Dendritic cell treated with granulocyte-macrophage colony-stimulating factor and Interleukin-4, amounts not matched to agents 40 ng/mL and 50 ng/mL, for 4 days (primary cell): Measurements from ENCODE around the gene DEPDC5.
A peak's percentile ranks its signal among the peaks of the same experiment; 100 is the strongest.
"Not testable (repeated sequence)": the region's sequence is repeated elsewhere in the genome, so short reads cannot be mapped to it uniquely, and the experiment has no call there.

Experiments used
- H3K27ac Mint-ChIP-seq: one replicate; pipeline ENCODE4 v1.8.0; 2022; ENCODE audit warnings: mild to moderate bottlenecking, mixed read lengths
- H3K27me3 Mint-ChIP-seq: one replicate; pipeline ENCODE4 v1.8.0; 2022; ENCODE audit warnings: mild to moderate bottlenecking, mixed read lengths
- H3K36me3 Mint-ChIP-seq: one replicate; pipeline ENCODE4 v1.8.0; 2022; ENCODE audit warnings: low read depth, mixed read lengths
- H3K4me1 Mint-ChIP-seq: one replicate; pipeline ENCODE4 v1.8.0; 2022; ENCODE audit warnings: low read depth, mixed read lengths
- H3K4me3 Mint-ChIP-seq: one replicate; pipeline ENCODE4 v1.8.0; 2022; ENCODE audit warnings: mild to moderate bottlenecking, moderate library complexity, mixed read lengths
- H3K9me3 Mint-ChIP-seq: one replicate; pipeline ENCODE4 v1.8.0; 2022; ENCODE audit warnings: mixed read lengths
- intact Hi-C: fragments of 100-400 bp; cut with micrococcal nuclease; formaldehyde crosslinking; loops from one replicate; pipeline ENCODE4 v1.15.0; 2022

Gene DEPDC5

DNA sequence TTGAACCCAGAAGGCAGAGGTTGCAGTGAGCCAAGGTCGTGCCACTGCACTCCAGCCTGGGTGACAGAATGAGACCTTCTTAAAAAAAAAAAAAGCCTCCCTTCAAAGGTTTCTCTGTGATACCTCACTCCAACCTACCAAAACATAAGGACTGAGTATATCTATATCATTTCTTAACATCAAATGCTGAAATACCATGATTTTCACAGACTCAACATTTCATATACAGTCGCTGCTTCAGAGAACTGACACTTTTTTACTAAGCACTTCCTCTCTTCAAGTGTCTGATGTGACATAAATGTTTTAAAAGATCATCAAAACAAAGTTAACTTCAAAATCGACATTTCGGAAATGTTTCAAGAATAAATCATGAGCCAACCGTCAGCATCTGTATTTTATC is 15.9 kb upstream of the DEPDC5 start:
- H3K27me3 Mint-ChIP-seq = no peaks in the 10 kb centered on the region
- peaks cover 37% of the 10 kb centered on the region for H3K4me1 Mint-ChIP-seq
- H3K27ac Mint-ChIP-seq = no peak overlapping the region
- H3K4me3 Mint-ChIP-seq = no peak overlapping the region
- H3K9me3 Mint-ChIP-seq = no peaks in the 10 kb centered on the region
- intact Hi-C loops = no loop called here
- peaks cover 98% of the 10 kb centered on the region for H3K36me3 Mint-ChIP-seq

- intact Hi-C loops = no loop called here
- H3K9me3 Mint-ChIP-seq = no peaks in the 10 kb centered on the region
- H3K4me3 Mint-ChIP-seq = no peak overlapping the region
- H3K4me1 Mint-ChIP-seq = peaks cover 39% of the 10 kb centered on the region
- peaks cover 97% of the 10 kb centered on the region for H3K36me3 Mint-ChIP-seq
- no peak overlapping the region for H3K27ac Mint-ChIP-seq
- H3K27me3 Mint-ChIP-seq = no peaks in the 10 kb centered on the region
Measured at GRCh38 chr22:31738566-31738965, 15.3 kb upstream of the DEPDC5 start.

DNA sequence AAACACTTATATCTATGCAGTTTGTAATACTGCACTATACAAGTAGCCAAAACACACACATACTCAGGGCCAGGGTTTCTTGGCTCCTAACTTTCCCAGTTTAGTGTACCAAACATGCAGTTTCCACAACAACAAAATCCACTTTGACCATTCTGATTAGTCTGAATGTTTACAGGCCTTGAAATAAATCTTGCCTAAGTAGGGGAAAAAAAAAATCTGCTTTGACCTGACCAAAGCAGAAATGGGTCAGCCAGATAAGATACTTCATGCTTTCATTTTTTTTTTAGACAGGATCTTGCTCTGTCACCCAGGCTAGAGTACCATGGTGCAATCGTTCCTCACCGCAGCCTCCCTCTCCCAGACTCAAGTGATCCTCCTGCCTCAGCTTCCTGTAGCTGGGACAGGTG is 14.0 kb upstream of the DEPDC5 start:
- peaks cover 96% of the 10 kb centered on the region for H3K36me3 Mint-ChIP-seq
- H3K4me1 Mint-ChIP-seq = peaks cover 45% of the 10 kb centered on the region
- intact Hi-C loops = no loop called here
- no peak overlapping the region for H3K27ac Mint-ChIP-seq
- no peak overlapping the region for H3K4me3 Mint-ChIP-seq
- H3K9me3 Mint-ChIP-seq = no peaks in the 10 kb centered on the region
- no peaks in the 10 kb centered on the region for H3K27me3 Mint-ChIP-seq

DNA sequence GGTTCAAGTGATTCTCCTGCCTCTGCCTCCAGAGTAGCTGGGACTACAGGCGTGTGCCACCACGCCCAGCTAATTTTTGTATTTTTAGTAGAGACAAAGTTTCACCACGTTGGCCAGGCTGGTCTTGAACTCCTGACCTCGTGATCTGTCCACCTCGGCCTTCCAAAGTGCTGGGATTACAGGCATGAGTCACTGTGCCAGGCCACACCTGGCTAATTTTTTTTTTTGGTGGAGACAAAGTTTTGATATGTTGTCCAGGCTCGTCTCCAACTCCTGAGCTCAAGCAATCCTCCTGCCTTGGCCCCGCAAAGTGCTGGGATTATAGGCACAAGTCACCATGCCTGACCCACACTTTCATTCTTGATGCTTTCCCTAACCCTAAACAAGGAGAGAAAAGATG is 13.5 kb upstream of the DEPDC5 start:
- H3K27ac Mint-ChIP-seq, H3K9me3 Mint-ChIP-seq, H3K27me3 Mint-ChIP-seq, intact Hi-C loops, H3K4me3 Mint-ChIP-seq: not testable (repeated sequence)
- H3K4me1 Mint-ChIP-seq = peaks cover 48% of the 10 kb centered on the region
- H3K36me3 Mint-ChIP-seq = peaks cover 92% of the 10 kb centered on the region

GRCh38 chr22:31742115-31742514 is 11.7 kb upstream of the DEPDC5 start:
- Mint-ChIP-seq H3K4me3 (no peak overlapping the region), H3K27me3 (no peaks in the 10 kb centered on the region), H3K9me3 (no peaks in the 10 kb centered on the region), H3K27ac (peak overlapping the region; percentile 60), H3K36me3 (peaks cover 86% of the 10 kb centered on the region), H3K4me1 (peaks cover 51% of the 10 kb centered on the region)
- intact Hi-C loops = no loop called here

DNA sequence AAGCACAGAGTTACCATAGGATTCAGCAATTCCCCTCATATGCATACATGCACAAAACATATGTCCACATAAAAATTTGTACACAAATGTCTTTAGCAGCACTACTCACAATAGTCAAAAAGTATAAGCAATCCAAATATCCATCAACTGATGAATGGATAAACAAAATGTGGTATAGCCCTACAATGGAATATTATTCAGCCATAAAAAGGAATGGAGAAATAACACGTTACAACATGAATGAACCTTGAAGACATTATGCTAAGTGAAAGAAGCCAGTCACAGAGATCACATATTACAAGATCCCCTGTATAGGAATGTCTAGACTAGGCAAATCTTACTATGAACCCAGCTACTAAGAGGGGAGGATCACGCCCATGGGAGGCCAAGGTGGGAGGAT is 11.1 kb upstream of the DEPDC5 start:
- Mint-ChIP-seq H3K4me3 (no peak overlapping the region), H3K36me3 (peaks cover 86% of the 10 kb centered on the region), H3K4me1 (peaks cover 57% of the 10 kb centered on the region), H3K27ac (no peak overlapping the region), H3K27me3 (no peaks in the 10 kb centered on the region), H3K9me3 (no peaks in the 10 kb centered on the region)
- intact Hi-C loops = no loop called here

GRCh38 chr22:31743871-31744270 is 9.9 kb upstream of the DEPDC5 start:
- peaks cover 78% of the 10 kb centered on the region for H3K36me3 Mint-ChIP-seq
- intact Hi-C loops = no loop called here
- H3K9me3 Mint-ChIP-seq = no peaks in the 10 kb centered on the region
- H3K4me3 Mint-ChIP-seq = no peak overlapping the region
- peaks cover 59% of the 10 kb centered on the region for H3K4me1 Mint-ChIP-seq
- H3K27me3 Mint-ChIP-seq = no peaks in the 10 kb centered on the region
- H3K27ac Mint-ChIP-seq = no peak overlapping the region

DNA sequence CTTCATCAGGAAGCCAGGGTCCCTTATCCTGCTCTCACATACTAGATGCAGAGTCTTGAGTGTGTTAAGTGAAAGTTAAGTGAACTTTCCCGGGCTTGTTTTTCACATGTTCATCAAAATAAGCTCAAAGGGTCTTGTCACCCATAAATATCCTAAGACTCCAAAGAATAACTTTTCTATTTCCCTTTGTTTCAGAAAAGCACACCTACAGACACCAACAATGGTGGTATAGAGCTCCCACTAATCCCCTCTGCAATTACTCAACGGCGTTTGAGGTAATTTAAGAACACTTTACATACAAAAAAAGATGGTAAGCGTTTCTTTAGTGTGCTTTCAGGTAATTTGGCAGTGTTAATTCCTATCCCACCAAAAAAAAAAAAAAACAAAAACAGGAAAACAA is 6.4 kb upstream of the DEPDC5 start:
- no peak overlapping the region for H3K4me3 Mint-ChIP-seq
- H3K27ac Mint-ChIP-seq = no peak overlapping the region
- H3K36me3 Mint-ChIP-seq = peaks cover 56% of the 10 kb centered on the region
- no peaks in the 10 kb centered on the region for H3K9me3 Mint-ChIP-seq
- intact Hi-C loops = loop anchor here (5.0 kb wide), 1 partner anchor 70 kb away; no protein-coding TSS in a partner anchor
- H3K27me3 Mint-ChIP-seq = no peaks in the 10 kb centered on the region
- peaks cover 56% of the 10 kb centered on the region for H3K4me1 Mint-ChIP-seq

DNA sequence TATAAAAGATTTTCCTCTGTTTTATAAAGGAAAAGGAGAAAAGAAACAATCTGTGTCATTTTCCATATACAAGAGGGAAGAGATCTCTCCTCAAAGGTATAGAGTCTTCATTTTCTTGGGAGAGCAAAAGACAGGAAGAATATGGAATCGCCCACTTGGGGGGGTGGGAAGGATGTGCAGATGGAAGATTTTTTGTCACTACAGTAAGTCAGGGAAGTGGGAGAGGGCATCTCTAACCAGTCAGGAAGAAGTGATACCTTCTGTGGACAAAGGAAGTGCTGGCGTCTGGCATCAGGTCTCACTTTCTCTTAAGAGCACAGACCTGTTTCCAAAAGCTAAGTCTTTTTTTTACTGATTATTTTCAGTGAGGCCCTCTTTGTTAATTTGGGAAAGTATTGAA is 5.3 kb upstream of the DEPDC5 start:
- H3K36me3 Mint-ChIP-seq = peaks cover 47% of the 10 kb centered on the region
- H3K27ac Mint-ChIP-seq = peak overlapping the region; percentile 97
- peak overlapping the region; percentile 85 for H3K4me3 Mint-ChIP-seq
- H3K9me3 Mint-ChIP-seq = no peaks in the 10 kb centered on the region
- peaks cover 59% of the 10 kb centered on the region for H3K4me1 Mint-ChIP-seq
- intact Hi-C loops = loop anchor here (5.0 kb wide), 1 partner anchor 71 kb away; no protein-coding TSS in a partner anchor
- H3K27me3 Mint-ChIP-seq = no peaks in the 10 kb centered on the region

GRCh38 chr22:31749636-31750364 is 4.0 kb upstream of the DEPDC5 start, which contains the start of gene PRR14L:
TSS of gene PRR14L (minus strand) at chr22:31750132. CDS start at chr22:31738860, 11,272 bp downstream.
- intact Hi-C loops = loop anchor here (5.0 kb wide), 2 partner anchors 72 to 87 kb away; partner anchors contain the start of gene PISD
- no peaks in the 10 kb centered on the region for H3K9me3 Mint-ChIP-seq
- peak within 1 kb of the TSS; percentile 85 for H3K4me3 Mint-ChIP-seq
- H3K4me1 Mint-ChIP-seq = peaks cover 63% of the 10 kb centered on the region
- peak within 1 kb of the TSS; percentile 97 for H3K27ac Mint-ChIP-seq
- H3K36me3 Mint-ChIP-seq = peaks cover 48% of the 10 kb centered on the region
- H3K27me3 Mint-ChIP-seq = no peaks in the 10 kb centered on the region

GRCh38 chr22:31750365-31751284 is 3.2 kb upstream of the DEPDC5 start:
- intact Hi-C loops = loop anchor here (5.0 kb wide), 1 partner anchor 88 kb away; the partner anchor contains the start of gene PISD
- H3K36me3 Mint-ChIP-seq = peaks cover 47% of the 10 kb centered on the region
- H3K4me3 Mint-ChIP-seq = peak overlapping the region; percentile 85
- H3K4me1 Mint-ChIP-seq = peaks cover 68% of the 10 kb centered on the region
- H3K9me3 Mint-ChIP-seq = no peaks in the 10 kb centered on the region
- H3K27ac Mint-ChIP-seq = peak overlapping the region; percentile 97
- no peaks in the 10 kb centered on the region for H3K27me3 Mint-ChIP-seq

DNA sequence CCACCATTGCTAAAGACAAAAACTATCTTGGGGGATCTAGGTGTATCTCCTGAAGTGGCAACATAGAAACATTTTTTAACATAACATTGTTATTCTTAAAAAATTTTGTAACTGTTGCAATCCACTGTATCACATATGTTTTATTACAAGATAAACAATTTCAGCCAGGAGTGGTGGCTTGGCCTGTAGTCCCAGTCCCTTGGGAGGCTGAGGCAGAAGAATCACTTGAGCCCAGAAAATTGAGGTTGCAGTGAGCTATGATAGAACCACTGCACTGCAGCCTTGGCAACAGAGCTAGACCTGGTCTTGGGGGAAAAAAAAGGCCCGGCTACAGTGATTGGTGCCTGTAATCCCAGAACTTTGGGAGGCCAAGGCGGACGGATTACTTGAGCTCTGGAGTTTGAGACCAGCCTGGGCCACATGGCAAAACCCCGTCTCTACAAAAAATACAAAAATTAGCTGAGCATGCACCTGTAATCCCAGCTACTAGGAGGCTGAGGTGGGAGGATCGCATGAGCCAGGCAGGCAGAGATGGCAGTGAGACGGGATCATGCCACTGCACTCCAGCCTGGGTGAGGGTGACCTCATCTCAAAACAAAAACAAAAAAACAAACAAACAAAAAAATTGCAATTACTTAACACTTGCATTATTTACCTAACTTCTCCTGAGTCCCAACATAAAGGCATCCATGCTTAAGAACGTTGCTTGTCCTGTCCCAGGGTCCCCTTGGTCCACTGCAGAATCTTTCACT is 1.5 kb upstream of the DEPDC5 start:
- intact Hi-C loops = loop anchor here (5.0 kb wide), 1 partner anchor 90 kb away; the partner anchor contains the start of gene PISD
- Mint-ChIP-seq H3K27ac (peak overlapping the region; percentile 97), H3K9me3 (no peaks in the 10 kb centered on the region), H3K36me3 (peaks cover 34% of the 10 kb centered on the region), H3K4me3 (no peak overlapping the region), H3K27me3 (no peaks in the 10 kb centered on the region), H3K4me1 (peaks cover 64% of the 10 kb centered on the region)

DNA sequence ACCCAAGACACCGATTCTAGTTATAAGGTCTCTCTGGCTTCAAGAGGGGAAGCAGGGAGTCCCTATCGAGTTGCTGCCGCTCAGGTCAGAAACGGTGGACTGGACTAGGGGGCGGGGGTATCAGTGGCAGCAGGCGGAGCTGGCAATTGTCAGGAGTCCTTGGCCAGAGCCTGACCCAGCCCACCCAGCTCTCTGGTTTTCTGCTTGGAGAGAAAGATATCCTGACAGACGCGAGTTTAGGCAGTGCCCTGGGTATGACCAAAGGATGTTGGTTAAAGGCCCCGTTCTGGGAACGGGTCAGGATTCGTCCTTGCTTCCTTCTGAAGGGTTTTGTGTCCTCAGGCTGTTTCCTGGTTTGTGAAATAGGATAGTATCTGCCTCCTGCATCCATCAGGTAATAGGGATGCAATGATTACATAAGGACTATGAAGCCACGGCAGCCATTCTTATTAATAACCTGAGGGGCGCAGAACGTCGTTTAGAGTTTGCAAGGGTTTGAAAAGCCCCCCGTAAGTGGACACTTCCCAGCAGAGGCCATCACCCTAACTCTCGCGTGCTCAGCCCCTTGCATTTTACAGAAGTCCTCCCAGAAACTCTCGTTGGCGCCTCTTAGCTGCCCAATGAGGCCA is 700 bp upstream of the DEPDC5 start:
- peaks cover 32% of the 10 kb centered on the region for H3K36me3 Mint-ChIP-seq
- H3K27me3 Mint-ChIP-seq = no peaks in the 10 kb centered on the region
- intact Hi-C loops = loop anchor here (5.0 kb wide), 1 partner anchor 91 kb away; the partner anchor contains the start of gene PISD
- peak overlapping the region; percentile 85 for H3K4me3 Mint-ChIP-seq
- no peaks in the 10 kb centered on the region for H3K9me3 Mint-ChIP-seq
- H3K4me1 Mint-ChIP-seq = peaks cover 55% of the 10 kb centered on the region
- H3K27ac Mint-ChIP-seq = peak overlapping the region; percentile 97
